Activated T-cell treated with anti-CD3 and anti-CD28 coated beads for 1 hour (primary cell): ENCODE results near the gene SAXO2.
"Not testable (repeated sequence)": the region's sequence is repeated elsewhere in the genome, so short reads cannot be mapped to it uniquely, and the experiment has no call there.

ENCODE experiments used
- DNase-seq: peaks from one replicate; pipeline ENCODE4 v3.0.0-alpha.2; 2020; ENCODE audit warnings: low read depth

The SAXO2 gene

DNA sequence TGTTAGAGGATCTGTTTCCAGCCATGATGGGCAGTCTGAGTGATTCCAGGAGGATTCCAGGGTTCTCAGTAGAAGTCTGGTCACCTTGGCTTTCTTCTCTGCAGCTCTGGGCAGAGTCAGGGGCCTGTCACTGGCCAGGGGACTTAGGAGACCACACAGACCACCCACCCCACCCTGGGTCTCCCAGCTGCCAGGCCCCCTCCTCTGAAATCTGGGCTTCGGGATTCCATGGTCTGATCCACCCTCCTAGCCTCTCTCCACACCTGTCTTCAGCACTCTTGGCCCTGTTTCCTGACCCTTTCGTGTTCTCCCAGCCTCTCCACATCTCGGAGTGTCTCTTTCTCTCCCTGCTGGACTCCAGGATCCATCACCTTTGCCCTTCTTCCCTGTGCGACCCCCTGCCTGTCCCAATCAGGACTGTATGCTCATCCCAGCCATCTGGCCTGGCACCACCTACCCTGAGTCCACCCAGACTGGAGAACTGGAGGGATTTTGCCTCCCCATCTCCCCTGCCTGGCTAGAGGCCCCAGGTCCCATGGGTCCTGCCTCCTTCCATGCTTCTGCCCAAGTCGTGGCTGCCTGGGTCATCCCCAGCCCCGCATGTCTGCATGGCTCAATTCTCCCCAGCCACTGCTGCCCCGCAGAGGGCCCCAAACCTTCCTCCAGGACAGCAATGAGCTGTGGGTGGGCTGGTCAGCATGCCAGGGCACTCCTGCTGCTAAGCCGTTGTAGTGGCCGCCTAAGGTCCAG, 52.3 kb downstream of the SAXO2 start:
- DNase-seq: no peak

DNA sequence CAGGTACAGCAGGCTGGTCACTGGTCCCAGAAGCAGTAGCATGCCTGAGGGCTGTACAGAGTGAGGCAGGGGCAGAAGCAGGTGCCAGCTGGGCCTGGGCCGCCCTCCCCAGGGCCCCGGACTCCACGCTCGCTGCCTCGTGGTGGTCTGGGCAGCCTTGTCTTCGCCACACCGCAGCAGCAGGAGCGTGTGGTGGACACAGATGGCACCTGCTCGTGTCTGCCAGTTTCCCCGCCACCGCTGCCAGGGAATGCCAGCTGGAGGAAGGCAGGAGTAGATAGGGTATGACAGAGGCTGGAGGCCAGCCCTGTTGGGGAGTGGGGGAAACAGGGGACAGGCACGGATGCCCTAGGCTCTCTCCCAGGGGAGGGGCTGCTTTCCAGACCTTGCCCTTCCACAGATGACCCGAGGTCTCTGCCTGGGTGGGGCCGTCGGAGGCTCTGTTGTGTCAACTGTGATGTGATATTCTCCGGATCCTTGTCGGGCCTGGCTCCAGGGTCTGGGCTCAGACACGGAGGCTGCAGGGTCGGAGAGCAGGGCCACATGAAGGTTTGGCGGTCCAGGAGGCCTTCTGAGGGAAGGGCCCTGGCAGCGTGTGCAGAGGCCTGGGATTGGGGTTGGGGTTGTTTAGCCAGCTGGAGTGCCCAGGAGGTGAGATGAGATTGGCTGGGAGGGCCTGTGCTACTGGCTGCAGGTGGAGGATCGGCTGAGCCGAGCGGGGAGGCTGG, 53.1 kb downstream of the SAXO2 start:
- DNase-seq: no peak

- DNase-seq: not testable (repeated sequence)
Measured at GRCh38 chr15:82316247-82317090, 53.9 kb downstream of the SAXO2 start.

DNA sequence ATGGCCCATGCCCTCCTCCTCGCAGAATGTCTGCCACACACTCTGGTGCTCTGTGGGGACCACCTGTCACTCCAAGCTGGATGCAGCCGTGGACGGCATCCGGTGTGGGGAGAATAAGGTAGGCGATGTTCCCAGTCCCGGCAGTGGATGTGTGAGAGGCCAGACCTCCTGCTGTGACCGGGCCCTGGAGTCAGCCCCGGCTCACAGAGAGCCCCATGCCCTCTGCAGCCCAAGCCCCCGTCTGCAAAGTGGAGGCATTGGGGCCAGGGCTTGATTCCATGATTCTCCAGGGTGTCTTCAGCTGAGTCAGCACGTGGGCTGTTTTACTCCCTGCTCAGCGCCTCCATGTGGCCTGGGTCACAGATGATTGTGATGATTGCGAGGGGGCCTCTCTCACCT, 54.5 kb downstream of the SAXO2 start:
- DNase-seq: no peak

- DNase-seq: not testable (repeated sequence)
Measured at GRCh38 chr15:82317516-82317915, 54.9 kb downstream of the SAXO2 start.

GRCh38 chr15:82318281-82318680, 55.7 kb downstream of the SAXO2 start:
- not testable (repeated sequence) for DNase-seq

DNA sequence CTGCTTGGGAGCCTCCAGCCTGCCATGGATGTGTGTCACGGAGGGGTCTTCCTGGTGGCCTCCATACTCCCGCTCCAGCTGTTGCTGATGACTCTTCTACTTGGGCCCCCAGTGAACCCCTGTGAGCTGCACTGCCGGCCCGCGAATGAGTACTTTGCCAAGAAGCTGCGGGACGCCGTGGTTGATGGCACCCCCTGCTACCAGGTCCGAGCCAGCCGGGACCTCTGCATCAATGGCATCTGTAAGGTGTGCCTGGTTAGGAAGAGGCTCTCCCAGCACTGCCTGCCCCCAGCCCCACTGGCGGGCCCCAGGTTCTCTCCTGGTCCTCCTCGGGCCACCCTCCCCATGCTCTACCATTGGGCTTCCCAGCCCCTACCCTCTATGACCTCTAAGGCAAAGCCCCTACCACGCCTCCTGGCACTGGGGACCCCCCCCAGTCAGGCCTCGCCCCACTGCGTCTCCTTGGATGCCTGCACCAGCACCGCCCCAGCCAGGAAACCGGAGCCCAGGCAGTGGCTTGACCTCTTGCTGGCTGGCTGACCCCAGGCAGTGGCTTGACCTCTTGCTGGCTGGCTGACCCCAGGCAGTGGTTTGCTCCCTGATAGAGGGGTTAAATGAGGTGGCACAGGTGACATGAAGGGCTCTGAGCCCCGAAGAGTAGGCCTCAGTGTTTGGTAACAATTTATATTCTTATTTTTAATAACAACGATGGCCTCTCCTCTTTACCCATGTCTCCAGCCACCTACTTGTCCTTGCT, 57.1 kb downstream of the SAXO2 start:
- DNase-seq: not testable (repeated sequence)

GRCh38 chr15:82320861-82321260, 58.2 kb downstream of the SAXO2 start:
- DNase-seq: not testable (repeated sequence)

DNA sequence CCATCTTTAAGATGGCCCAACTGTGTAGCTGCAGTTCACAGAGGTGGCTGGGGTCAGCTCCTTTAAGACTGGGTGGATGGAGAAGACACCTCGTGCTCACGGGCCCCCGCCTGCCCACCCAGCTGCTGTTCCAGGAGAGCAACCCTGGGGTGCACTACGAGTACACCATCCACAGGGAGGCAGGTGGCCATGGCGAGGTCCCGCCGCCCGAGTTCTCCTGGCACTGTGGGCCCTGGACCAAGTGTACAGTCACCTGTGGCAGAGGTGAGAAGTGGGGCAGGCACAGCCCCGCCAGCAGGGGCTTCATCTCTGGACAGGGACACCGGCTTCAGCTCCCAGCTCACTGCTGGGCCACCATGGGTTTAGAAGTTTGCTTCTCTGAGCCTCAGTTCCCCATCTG, 59.9 kb downstream of the SAXO2 start:
- DNase-seq: not testable (repeated sequence)

- not testable (repeated sequence) for DNase-seq
Measured at GRCh38 chr15:82324831-82325230, 62.2 kb downstream of the SAXO2 start.

DNA sequence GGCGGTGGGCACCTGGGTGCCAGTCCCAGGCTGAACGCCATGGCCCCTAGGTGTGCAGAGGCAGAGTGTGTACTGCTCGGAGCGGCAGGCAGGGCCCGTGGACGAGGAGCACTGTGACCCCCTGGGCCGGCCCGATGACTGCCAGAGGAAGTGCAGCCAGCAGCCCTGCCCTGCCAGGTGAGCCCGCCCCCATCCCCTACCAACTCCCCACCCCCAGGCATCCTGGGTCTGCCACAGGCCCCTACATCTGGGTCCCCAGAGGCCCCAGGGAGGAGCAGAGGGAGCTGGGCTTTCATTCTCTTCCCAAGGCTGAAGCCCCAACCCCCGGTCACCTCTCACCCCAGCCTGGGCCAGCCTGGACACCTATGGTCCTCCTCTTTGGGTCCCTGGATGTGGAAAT, 63.0 kb downstream of the SAXO2 start:
- not testable (repeated sequence) for DNase-seq

- DNase-seq: not testable (repeated sequence)
Measured at GRCh38 chr15:82326896-82327295, 64.3 kb downstream of the SAXO2 start.

DNA sequence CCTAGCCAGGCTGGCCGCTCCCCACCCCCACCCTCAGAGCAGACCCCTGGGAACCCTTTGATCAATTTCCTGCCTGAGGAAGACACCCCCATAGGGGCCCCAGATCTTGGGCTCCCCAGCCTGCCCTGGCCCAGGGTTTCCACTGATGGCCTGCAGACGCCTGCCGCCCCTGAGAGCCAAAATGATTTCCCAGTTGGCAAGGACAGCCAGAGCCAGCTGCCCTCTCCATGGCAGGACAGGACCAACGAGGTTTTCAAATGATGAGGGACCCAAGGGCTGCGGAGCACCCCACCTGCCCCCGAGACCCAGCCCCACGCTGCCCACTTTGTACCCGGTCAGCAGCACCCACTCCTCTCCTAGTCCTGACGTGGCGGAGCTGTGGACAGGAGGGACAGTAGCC, 64.8 kb downstream of the SAXO2 start:
- DNase-seq: not testable (repeated sequence)

- not testable (repeated sequence) for DNase-seq
Measured at GRCh38 chr15:82329039-82329438, 66.4 kb downstream of the SAXO2 start.

- DNase-seq: not testable (repeated sequence)
Measured at GRCh38 chr15:82330921-82331320, 68.3 kb downstream of the SAXO2 start.

GRCh38 chr15:82331576-82332304, 69.1 kb downstream of the SAXO2 start:
- DNase-seq: not testable (repeated sequence)

GRCh38 chr15:82332711-82333602, 70.3 kb downstream of the SAXO2 start:
- not testable (repeated sequence) for DNase-seq

DNA sequence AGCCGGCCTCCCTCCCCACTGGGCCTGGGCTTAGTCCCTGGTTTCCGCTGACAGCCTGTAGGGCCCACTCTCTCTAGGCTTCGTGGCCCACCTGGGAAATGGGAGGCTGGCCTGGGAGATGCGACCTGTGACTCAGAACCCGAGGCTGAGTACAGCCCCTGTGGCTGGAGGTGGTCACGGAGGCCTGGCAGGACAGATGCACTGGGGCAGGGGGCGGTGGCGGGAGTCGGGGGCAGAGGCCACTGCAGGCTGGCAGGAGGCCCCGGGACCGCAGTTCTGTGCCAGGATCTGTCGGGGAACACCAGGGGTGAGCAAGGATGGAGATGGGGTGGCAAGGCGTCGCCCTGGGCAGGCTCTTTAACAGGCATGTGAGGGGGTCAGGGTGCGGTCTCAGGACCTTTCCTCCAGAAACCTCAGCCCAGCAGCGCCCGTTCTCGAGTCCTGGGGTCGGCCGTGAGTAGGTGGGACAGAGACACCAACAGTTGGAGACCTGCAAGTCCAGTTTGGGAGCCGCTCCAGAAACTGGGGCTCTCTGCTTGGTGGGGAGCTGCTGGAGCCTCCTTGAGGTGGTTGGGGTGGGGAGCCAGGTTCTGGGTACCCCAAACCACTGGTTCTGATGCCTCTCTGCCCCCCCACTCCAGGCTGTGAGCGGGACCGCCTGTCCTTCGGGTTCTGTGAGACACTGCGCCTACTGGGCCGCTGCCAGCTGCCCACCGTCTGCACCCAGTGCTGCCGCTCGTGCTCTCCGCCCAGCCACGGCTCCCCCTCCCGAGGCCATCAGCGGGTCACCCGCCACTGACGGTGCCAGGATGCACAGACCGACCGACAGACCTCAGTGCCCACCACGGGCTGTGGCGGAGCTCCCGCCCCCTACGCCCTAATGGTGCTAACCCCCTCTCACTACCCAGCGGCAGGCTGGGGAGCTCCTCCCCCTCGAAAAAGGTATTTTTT, 71.3 kb downstream of the SAXO2 start:
- not testable (repeated sequence) for DNase-seq
